NOMO-1 treated with DMSO at 0.1 percent for 48 hours (cell line): ENCODE data around the gene MAP2K7.
"Not testable (repeated sequence)": the region's sequence is repeated elsewhere in the genome, so short reads cannot be mapped to it uniquely, and the experiment has no call there.

ENCODE experiments used
- DNase-seq: peaks from one replicate; lab custom pipeline; 2025; ENCODE audit not compliant: unreplicated experiment; lab: John Stamatoyannopoulos, UW

The MAP2K7 gene

DNA sequence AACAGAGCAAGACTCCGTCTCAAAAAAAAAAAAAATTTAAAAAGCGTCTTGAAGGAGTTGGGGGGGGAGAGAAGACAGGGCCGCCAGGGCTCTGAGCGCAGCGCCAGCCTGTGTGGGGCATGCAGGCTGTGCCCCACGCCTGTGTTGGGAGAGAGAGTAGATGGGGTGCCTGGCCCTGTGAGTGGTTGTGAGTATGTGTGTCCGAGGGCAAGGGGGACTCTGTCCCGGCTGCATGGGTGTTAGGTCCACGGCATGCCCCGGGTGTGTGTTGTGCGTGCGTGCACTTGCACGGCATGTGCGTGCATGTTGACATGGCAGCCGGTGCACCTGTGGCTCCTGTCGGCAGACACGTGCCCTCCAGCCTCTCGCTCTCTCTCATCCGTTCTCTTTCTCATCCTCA, 3.4 kb downstream of the MAP2K7 start:
- no peak for DNase-seq

DNA sequence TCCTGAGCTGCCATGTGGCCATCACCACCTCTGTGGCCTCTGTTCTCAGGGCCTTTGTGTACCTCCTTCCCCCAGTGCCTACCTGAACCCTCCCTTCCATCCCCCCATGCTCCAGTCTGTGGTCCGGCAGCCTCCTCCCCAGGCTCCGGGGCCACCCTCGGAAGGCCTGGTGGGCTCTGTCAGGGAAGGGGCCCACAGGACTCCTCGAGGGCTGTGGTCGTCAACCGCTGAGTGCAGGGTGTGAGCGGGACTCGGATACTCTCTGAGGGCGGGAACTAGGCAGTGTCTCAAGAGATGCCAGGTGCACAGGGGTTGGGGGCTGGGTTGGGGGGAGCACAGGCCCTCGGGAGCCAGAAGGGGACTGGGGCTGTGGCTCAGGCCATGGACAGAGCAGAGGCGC, 3.9 kb downstream of the MAP2K7 start:
- no peak for DNase-seq

DNA sequence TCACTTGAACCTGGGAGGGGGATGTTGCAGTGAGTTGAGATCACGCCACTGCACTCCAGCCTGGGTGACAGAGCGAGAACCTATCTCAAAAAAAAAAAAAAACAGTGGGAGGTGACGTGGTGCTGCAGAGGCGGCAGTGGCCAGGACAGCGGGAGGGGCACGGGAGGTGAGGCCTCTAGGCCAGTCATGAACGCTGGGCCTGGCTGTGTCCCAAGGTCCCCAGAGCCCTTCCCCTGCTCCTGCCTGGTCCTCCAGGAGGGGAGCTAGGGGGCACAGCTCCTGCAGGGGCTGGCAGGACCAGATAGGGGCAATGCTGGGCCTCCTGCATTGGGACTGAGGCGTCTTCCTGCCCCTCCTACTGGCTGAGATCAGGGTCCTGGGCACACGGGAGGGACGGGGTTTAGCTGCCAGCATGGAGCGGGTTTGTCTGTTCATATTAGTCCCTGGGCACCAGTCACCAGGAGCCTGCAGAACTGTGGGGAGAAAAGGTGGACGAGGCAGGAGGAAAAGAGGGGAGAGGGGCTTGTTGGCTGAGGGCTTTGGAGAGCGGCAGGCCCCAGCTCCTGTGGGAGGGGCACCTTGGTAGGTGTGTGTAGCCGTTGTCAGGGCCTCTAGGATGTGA, 4.5 kb downstream of the MAP2K7 start:
- DNase-seq = no peak

DNA sequence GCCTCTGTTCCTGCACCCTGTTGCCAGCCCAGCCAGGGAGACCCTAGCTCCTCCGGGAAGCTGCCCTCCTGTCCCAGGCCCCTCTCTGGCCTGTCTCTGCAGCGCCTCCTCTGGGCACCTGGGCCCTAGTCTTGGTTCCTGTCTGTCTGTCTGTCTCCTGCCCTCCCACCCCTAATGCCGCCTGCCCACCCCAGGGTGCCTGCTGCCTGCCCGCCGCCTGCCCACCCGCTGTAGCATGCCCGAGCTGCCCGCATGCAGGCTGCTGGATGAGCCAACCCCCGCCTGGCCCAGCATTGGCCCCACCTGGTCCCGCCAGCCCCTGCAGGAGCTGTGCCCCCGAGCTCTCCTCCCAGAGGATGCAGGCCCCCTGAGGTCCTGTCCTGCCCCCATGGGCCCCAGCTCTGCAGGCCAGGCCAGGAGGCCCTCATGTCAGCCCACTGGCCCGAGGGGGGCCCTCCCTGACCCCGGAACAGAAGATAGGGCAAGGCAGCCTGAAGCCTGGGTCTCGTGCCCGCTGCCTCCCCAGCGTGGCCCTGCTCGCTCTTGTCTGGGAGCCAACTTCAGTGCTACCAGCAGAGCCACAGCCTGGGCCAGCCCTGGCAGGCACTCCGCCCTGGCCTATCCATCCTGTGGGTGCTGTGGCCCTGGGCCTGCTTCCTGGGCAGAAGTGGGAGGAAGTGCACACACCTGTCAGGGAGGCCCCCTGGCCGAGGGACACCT, 5.2 kb downstream of the MAP2K7 start:
- DNase-seq = no peak

DNA sequence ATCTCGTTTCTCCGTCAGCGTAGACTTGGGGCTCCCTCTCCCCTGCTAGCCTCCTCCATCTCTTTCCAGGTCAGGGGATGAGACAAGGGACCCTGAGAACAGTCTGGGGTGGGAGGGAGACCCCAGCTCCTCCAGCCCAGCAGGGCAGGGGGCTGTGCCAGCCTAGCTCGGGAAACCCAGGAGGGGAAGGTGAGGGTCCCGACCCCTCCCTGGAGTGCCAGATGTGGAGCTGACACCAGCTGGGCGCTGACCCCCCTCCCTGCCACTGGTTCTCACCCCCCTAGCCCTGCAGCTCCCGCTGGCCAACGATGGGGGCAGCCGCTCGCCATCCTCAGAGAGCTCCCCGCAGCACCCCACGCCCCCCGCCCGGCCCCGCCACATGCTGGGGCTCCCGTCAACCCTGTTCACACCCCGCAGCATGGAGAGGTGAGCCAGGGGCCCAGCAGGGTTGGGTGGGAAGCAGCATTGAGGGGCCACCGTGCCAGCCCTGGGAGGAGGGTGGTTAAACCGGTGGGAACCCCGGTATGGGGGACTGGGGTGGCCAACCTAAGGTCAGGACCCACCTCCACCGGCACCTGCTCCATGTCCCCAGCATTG, 5.9 kb downstream of the MAP2K7 start:
- DNase-seq = no peak

DNA sequence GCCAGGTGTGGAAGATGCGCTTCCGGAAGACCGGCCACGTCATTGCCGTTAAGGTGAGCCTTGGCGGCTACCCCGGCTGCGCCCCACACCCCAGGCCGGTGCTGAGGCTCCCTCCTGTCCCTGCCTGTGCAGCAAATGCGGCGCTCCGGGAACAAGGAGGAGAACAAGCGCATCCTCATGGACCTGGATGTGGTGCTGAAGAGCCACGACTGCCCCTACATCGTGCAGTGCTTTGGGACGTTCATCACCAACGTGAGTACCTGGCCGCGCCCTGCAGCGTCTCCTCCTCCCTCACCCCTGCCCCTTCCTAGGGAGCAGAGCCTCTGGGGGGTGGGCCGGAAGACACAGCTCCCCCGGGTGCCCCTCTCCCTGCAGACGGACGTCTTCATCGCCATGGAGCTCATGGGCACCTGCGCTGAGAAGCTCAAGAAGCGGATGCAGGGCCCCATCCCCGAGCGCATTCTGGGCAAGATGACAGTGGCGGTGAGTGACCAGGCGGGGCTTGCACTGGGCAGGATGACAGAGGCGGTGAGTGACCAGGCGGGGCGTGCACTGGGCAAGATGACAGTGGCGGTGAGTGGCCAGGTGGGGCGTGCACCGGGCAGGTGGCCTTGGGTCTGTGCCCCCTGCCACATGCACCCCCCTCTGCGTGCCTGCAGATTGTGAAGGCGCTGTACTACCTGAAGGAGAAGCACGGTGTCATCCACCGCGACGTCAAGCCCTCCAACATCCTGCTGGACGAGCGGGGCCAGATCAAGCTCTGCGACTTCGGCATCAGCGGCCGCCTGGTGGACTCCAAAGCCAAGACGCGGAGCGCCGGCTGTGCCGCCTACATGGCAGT, 6.9 kb downstream of the MAP2K7 start:
- no peak for DNase-seq

DNA sequence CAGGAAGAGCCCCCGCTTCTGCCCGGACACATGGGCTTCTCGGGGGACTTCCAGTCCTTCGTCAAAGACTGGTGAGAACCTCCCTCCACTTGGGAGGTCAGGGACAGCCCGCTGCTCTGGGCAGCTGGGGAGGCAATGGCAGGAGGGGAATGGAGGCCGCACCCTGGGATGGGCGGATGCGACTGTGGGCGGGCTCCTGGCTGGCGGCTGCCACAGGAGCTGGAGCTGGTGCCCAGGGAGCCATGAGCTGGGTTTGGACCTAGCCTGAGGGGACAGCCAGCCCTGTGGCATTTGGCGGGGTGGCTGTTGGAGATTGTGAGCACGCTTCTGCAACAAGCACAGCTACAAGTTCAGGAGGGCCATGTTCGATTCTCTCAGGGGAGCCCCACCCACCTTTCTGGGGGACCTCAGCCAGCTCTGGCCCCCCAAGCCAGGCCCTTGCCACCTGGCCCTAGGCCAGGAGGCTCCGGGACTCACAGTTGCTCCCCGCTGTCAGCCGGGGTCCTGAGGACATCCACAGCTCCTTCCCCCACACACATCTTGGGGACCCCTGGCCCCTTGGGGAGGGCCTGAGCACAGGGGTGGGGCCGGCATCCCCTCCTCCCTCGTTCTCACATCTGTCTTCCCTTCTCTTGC, 7.9 kb downstream of the MAP2K7 start:
- no peak for DNase-seq

DNA sequence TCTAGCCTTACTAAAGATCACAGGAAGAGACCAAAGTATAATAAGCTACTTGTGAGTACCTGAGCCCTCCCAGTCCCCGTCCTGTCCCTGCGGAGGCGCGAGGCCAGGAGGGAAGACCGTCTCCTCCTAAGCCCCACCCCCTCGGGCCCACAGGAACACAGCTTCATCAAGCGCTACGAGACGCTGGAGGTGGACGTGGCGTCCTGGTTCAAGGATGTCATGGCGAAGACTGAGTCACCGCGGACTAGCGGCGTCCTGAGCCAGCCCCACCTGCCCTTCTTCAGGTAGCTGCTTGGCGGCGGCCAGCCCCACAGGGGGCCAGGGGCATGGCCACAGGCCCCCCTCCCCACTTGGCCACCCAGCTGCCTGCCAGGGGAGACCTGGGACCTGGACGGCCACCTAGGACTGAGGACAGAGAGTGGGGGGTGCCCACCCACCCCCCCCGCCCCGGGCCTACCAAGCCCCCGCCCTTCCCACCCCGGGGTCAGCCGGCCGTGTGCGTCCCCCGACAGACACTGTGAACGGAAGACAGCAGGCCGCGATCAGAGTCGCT, 8.5 kb downstream of the MAP2K7 start:
- no peak for DNase-seq

DNA sequence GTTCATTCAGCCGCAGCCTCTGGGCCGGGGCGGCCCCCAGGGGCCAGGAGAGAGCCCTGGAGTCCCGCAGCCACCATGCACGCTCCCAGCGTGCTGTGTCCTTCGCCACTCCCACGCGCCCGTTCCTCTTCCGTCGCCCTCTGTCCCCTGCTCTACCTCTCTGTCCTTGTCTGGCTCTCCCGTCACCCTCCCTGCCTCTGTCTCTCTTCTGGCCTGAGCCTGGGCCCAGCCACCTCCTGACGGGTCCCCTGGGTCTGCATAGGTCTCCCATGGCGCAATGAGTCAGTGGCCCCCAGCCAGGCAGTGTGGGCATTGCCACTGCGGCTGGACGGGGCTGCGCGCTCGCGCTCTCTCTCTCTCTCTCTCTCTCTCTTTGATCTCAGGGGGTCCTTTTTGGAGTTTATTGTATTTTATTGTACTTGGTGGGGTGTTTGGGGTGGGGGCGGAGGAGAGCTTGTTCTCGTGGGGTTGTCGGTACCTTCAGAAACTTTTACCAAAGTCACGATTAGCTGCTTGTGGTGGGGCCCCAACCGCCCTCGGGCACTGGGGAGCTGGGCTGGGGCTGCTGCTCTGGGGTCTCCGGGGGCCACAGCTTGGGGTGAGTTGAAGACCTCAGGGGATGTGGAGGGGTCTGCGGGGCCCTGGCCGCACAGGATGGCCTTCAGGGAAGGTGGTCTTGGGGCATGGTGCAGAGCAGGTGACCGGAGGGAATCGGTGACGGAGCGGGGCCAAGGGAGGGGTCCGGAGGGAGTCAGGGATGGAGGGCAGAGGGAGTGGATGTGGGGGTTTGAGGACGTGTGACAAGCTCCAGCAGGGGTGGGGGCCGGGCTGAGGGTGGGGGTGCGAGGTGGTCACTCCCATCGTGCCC, 9.3 kb downstream of the MAP2K7 start:
- DNase-seq = no peak

DNA sequence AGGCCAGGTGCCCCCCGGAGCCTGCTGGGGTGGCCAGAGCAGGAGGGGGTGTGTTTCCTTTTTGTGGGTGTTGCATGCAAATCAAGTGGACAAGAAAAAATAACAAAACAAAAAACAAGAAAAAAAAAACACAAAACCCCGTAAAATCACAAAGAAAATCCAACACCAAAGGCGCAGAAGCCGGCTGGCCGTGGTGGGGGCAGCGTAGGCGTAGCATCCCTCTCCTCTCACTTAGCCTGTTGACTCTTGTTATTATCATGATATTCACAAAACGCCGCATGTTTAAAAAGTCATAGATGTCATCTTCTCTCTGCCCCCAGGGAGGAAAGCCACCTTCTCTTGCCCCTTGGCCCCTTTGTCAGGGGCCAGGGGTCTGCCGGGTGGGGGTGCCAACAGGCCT, 10.0 kb downstream of the MAP2K7 start:
- DNase-seq = no peak

DNA sequence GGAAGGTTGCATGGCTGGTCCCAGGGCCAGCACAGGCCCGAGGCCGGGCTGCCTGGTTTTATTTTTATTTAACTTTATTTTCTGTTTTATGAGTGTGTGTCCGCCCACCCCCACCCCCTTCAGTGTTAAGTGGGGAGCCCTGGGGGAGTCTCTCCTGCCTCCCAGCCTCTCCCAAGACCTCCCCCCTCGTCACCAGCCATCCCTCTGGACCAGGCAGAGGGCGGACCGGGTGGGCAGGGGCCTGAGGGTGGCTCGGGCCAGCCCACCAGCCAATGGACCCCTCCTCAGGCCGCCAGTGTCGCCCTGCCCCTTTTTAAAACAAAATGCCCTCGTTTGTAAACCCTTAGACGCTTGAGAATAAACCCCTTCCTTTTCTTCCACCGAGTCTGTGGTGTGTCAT, 10.4 kb downstream of the MAP2K7 start:
- DNase-seq = no peak

DNA sequence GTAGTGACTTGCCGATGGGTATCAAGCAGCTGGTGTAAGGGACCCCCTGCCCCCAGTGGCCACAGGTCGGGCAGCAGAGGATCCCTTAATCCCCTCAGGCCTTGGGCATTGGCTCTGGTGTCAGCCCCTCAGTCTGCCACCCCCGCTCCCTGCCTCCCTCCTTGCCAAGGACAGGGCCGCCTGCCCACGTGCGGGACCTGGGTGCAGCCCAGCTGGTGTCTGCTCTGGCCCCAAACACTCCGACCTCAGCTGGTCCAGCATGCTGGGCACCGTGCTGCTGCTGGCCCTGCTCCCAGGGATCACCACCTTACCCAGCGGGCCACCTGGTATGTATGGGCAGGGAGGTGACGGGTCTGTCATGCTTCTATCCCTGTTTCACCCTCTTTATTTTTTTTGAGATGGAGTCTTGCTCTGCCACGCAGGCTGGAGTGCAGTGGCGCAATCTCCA, 10.9 kb downstream of the MAP2K7 start, which contains the start of gene TGFBR3L:
TGFBR3L (plus strand) TSS at position 233 of the 448 bp plus-strand sequence.
- no peak for DNase-seq

DNA sequence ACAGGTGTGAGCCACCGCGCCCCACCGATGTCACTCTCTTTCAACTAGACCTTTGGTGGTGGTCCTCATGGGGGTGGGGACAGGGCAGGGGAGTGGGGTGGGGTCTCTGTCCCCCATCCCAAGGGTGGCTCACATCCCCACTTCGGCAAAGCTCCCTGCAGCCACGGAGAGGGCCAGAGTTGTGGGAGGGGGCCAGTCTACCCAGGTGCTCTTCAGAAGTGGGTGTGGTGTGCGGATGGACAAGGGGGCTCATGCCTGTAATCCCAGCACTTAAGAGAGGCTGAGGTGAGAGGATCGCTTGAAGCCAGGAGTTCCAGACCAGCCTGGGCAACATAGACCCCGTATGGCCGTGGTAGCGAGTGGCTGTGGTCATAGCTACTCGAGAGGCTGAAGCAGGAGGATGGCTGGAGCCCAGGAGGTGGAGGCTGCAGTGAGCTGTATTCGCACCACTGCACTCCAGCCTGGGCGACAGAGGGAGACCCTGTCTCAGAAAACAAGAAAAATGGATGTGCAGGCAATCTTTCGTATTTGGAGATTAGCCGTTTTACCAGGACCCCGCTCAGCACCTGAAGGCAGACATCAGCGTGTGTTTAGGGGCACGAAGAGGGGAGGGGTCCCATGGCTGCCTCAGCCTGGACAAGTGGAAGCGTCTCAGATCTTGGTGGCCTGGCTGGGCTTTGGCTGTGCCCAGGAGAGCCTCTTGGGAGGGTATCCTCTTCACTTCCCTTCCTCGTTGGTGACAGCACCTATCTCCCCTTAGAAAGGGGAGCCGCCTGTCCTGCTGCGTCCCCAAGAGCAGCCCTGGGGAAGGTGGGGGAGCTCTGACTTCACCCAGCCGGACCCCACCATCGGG, 11.8 kb downstream of the MAP2K7 start:
- no peak for DNase-seq

DNA sequence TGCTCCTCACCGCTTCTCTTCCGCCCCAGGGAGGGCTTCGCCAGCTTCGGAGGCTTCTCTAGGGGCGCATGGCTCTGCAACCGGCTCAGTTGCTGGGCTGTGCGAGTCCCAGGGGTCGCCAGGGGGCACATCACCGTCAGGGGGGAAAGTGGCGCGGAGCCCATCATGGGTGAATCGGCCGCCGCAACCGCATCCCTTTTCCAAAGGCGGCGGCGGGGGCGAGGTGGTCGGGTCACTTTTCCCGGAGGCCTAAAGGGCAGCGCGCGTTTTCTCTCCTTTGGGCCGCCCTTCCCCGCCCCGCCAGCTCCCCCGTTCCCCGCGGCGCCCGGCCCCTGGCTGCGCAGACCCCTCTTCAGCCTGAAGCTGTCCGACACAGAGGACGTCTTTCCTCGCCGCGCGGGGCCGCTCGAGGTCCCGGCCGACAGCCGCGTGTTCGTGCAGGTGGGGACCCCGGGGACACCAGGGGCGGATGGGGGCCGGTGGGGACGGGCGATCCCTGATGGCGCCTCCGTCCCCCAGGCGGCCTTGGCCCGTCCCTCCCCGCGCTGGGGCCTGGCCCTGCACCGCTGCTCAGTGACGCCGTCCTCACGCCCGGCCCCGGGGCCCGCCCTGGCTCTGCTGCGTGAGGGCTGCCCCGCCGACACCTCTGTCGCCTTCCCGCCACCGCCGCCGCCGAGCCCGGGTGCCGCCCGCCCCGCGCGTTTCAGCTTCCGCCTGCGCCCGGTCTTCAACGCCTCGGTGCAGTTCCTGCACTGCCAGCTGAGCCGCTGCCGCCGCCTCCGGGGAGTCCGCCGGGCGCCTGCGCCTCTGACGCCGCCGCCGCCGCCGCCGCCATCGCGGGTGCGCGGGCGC, 12.7 kb downstream of the MAP2K7 start:
- DNase-seq = peak; percentile 33

DNA sequence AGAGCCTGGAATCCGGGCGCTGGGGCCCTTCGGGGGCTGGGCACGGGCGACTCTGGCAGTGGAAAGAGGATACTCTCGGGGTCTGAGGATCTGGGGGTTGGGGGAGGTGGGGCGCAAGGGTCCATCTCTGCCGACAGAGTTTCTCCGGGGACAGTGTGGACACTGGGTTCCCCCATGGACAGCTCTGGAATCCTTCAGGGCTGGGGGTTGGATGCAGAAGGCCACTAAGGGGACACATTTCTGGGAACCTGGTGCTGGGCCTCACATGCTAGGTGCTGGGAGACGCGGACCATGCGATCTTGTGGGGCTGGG, 13.2 kb downstream of the MAP2K7 start:
- DNase-seq = no peak

DNA sequence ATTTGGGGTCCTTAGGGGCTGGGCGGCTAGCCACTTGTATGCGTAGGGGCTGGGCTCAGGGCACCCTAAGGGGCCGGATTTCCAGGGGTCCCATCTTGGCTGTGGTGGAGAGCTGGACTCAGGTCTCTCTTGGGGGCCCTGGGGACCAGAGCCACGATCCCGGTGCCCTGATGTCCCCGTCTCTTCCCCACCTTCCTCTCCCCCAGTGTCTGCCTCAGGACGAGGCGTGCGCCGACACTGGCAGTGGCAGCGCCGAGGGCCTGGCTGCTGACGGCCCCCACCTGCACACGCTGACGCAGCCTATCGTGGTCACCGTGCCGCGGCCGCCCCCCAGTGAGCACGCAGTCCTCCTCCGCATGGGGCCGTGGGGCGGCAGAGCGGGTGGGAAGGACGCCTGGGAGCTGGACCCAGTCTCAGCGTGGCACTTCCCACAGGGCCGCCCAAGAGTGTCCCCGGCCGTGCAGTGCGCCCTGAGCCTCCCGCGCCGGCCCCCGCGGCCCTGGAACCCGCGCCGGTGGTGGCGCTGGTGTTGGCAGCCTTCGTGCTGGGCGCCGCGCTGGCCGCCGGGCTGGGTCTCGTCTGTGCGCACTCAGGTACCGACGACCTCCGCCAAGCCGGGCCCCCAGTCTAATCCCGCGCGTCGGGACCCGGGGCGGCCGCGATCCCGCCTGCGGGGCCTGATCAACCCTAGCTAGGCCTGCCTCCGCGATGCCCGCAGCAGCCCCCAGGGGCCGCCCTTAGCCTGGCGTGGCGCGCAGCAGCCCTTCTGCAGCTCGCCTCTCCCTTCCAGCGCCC, 13.8 kb downstream of the MAP2K7 start:
- DNase-seq = peak; percentile 44

DNA sequence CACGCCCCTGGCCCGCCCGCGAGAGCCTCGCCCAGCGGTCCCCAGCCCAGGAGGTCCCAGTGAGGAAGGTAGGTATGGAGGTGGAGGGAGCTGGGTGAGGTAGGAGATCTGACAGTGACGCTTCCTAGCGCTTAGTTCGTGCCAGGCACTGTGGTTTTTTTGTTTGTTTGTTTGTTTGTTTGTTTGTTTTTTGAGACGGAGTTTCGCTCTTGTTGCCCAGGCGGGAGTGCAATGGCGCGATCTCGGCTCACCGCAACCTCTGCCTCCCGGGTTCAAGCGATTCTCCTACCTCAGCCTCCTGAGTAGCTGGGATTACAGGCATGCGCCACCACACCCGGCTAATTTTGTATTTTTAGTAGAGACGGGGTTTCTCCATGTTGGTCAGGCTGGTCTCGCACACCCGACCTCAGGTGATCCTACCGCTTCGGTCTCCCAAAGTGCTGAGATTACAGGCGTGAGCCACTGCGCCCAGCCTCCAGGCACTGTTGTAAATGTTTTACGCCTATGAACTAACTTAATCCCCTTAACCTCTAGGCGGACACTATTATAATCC, 14.5 kb downstream of the MAP2K7 start:
- DNase-seq = not testable (repeated sequence)
